Endothelial cell of hepatic sinusoid (primary cell): ENCODE results near the gene NCAPD2.
"Not testable (repeated sequence)": the region's sequence is repeated elsewhere in the genome, so short reads cannot be mapped to it uniquely, and the experiment has no call there.

Source experiments
- in situ Hi-C: cut with HindIII; loops from 2 replicates; pipeline ENCODE4 v1.10.0; 2017; ENCODE audit warnings: low sequenced_read_pairs

NCAPD2 gene

DNA sequence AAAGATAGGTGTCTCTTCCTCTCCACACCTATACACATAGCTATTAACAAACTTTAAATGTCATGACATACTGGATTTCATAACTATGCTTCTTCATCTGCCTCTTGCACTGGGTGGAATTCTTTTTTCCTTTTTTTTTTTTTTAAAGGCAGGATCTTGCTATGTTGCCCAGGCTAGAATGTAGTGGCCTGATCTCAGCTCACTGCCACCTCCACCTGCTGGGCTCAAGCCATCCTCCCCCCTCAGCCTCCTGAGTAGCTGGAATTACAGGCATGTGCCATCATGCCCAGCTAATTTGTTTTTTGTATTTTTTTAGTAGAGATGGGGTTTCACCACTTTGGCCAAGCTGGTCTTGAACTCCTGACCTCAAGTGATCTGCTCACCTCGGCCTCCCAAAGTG, 5.7 kb upstream of the NCAPD2 start:
- in situ Hi-C loops = no loop called here

GRCh38 chr12:6489449-6489848, 4.5 kb upstream of the NCAPD2 start:
- in situ Hi-C loops = no loop called here

DNA sequence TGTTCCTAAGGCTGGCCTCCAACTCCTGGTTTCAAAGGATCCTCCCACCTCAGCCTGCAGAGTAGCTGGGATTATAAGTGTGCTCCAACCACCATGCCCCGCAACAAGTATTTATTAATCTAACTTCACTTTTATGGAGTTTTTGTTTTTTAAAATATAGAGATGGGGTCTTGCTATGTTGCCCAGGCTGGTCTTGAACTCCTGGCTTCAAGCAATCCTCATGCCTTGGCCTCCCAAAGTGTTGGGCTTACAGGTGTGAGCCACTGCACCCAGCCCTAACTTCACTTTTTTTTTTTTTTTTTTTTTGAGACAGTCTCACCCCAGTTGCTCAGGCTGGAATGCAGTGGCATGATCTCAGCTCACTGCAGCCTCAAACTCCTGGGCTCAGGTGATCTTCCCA, 3.2 kb upstream of the NCAPD2 start:
- in situ Hi-C loops = not testable (repeated sequence)

GRCh38 chr12:6492838-6493496, 935 bp upstream of the NCAPD2 start, which contains the start of gene MRPL51:
Gene MRPL51, minus strand, starts transcription at chr12:6493262. Its CDS starts 126 bp downstream, at chr12:6493136.
- in situ Hi-C loops = no loop called here

GRCh38 chr12:6494258-6494743, 399 bp downstream of the NCAPD2 start:
- in situ Hi-C loops = no loop called here

GRCh38 chr12:6494968-6495367, 1.1 kb downstream of the NCAPD2 start:
- in situ Hi-C loops = loop anchor here (5.0 kb wide), 1 partner anchor 37 kb away; the partner anchor contains the start of gene GAPDH

GRCh38 chr12:6497291-6497690, 3.4 kb downstream of the NCAPD2 start:
- in situ Hi-C loops = loop anchor here (5.0 kb wide), 1 partner anchor 35 kb away; the partner anchor contains the start of gene GAPDH

DNA sequence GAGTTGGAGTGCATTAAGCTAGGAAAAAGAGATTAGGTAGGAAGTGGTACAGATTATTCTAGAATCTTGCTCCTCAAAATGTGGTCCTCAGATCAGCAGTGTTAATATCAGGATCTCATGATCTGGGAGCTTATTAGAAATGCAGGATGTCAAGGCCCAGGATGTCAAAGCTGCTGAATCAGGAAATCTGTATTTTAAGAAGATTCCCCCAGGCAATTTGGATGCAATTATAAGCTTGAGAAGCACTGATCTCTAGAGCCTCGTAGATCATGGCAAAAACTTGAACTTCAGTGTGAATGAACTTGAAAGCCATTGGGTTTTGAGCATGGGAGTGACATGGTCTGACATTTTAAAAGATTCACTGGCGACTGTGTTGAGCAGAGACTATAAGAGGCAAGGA, 6.6 kb downstream of the NCAPD2 start:
- in situ Hi-C loops = no loop called here

DNA sequence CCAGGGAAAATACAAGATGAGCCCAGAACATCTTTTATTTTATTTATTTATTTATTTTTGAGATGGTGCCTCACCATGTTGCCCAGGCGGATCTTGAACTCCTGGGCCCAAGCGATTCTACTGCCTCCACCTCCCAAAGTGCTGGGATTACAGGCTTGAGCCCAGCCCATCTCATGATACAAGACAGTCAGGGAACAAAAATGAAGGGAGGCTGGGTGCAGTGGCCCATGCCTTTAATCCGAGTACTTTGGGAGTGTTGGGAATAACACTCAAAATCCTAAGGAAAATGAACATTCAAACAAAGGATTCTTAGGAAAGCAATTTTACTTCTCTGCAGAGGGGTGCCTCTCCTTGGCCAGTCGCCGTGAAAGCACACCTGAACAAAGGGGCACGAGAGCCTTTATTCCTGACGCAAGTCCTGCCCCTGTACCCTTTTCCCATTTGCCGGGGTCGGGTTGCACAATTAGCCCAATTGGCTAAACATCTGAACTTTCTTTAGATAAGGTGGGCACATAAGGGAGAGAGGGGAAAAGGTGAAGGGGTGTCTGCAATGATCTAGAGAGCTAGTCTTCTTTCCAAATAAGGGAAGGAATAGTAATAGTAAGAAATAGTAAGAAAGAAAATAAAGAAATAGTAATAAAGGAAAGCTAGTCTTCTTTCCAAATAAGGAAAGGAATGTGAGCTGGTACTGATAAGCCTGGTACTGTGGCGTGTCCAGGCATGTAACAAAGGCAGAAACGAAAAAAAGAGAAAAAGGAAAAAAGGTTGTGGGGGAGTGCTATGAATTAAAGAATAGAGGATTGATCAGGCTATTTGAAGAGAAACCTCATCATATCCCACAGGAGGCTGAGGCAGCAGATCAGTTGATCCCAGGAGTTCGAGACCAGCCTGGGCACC, 13.4 kb downstream of the NCAPD2 start:
- in situ Hi-C loops = no loop called here

- in situ Hi-C loops = no loop called here
Observed at GRCh38 chr12:6508087-6508486, 14.2 kb downstream of the NCAPD2 start.

GRCh38 chr12:6520186-6520585, 26.3 kb downstream of the NCAPD2 start:
- in situ Hi-C loops = no loop called here

DNA sequence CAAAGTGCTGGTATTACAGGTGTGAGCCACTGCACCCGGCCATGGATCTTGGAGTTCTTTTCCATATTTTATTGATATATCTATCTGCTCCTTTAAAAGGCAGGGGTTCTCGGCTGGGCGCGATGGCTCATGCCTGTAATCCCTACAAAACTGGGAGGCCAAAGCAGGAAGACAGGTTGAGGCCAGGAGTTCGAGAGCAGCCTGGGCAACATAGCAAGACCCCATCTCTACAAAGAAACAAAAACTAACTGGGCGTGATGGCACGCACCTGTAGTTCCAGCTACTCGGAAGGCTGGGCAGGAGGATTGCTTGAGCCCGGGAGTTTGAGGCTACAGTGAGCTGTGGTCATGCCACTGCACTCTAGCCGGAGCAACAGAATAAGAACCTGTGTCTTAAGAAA, 28.3 kb downstream of the NCAPD2 start:
- in situ Hi-C loops = no loop called here

DNA sequence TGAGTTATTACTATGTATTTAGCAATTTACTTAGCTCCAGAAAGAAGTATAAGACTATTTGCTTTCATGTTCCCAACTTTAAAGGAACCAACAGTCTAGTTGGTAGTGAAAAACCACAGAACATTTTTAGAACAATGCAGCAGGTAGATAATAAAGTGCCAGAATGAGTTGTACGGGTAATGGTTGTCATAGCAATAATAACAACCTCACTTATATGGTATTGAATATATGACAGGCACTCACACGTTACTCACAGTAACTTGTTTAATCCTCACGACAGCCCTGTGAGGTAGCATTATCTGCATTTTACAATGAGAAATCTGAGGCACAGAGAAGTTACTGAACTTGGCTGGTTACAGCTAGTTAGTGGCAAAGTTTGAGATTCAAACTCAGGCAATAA, 29.8 kb downstream of the NCAPD2 start:
- in situ Hi-C loops = no loop called here

DNA sequence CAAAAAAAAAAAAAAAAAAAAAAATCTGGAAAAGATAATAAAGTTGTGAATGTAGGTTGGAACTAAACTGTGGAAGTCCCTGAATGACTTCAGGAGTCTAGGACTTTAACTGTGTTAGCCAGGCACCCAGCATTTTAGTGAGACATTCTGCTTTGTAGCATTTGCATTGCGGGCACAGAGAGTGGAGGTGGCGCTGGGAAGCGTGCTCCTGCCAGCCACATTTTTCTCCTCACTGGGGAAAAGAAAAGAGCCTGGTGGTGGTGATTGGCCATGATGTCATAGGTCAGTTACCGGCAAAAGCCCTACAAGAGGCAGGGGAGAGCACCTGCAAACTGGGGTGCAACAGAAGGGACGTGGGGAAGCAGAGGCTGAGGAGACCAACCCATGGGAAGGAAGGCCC, 30.7 kb downstream of the NCAPD2 start:
- in situ Hi-C loops = no loop called here

- in situ Hi-C loops = no loop called here
Observed at GRCh38 chr12:6526201-6526600, 32.3 kb downstream of the NCAPD2 start.

GRCh38 chr12:6526766-6527525, 33.0 kb downstream of the NCAPD2 start:
- in situ Hi-C loops = no loop called here

GRCh38 chr12:6527711-6528110, 33.8 kb downstream of the NCAPD2 start:
- in situ Hi-C loops = no loop called here

DNA sequence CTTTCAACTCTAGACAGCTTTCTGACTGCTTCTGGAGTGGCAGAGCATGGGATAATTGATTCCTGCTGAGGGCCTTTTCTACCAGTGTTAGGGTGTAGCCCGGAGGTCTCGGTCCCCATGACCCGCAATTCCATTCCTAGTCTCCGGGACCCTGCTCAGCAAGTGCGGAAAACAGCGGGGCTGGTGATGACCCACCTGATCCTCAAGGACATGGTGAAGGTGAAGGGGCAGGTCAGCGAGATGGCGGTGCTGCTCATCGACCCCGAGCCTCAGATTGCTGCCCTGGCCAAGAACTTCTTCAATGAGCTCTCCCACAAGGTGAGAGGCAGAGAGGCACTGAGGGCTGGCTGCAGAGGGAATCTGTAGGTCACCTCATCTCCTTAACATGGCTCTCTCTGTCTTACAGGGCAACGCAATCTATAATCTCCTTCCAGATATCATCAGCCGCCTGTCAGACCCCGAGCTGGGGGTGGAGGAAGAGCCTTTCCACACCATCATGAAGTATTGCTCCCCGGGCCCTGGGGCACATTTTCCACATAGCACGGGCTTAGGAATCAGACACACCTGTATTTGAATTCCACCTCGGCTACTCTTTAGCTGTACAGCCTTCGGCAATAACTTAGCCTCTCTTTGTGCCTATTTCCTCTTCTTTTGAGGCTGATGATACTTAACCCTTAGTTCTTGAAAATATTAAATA, 34.8 kb downstream of the NCAPD2 start:
- in situ Hi-C loops = no loop called here

- in situ Hi-C loops = no loop called here
Observed at GRCh38 chr12:6529291-6529737, 35.4 kb downstream of the NCAPD2 start.

DNA sequence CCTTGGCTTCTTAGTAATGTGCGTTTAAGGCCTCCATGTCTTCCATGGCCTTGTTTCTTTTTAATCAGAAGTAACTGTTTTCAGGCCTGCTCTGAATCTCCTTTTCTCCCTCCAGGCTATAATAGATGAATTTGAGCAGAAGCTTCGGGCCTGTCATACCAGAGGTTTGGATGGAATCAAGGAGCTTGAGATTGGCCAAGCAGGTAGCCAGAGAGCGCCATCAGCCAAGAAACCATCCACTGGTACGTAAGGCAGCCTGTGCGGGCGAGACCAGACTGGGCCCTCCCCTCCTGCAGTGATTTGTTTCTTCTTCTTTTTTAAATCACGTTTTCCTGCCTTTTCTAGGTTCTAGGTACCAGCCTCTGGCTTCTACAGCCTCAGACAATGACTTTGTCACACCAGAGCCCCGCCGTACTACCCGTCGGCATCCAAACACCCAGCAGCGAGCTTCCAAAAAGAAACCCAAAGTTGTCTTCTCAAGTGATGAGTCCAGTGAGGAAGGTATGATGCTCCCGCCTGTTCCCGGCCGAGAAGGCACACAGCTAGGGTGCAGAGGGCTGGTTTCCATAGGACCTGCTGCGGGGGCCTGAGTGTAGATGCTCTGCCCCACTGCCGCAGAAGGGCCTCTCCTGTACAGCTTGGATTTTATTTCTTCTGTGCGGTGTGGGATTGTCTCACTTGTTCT, 36.8 kb downstream of the NCAPD2 start:
- in situ Hi-C loops = loop anchor here (5.0 to 10.0 kb wide), 2 partner anchors 33 to 64 kb away; no protein-coding TSS in a partner anchor
